ENCODE measurements around the gene HOXA4.

Gene HOXA4

DNA sequence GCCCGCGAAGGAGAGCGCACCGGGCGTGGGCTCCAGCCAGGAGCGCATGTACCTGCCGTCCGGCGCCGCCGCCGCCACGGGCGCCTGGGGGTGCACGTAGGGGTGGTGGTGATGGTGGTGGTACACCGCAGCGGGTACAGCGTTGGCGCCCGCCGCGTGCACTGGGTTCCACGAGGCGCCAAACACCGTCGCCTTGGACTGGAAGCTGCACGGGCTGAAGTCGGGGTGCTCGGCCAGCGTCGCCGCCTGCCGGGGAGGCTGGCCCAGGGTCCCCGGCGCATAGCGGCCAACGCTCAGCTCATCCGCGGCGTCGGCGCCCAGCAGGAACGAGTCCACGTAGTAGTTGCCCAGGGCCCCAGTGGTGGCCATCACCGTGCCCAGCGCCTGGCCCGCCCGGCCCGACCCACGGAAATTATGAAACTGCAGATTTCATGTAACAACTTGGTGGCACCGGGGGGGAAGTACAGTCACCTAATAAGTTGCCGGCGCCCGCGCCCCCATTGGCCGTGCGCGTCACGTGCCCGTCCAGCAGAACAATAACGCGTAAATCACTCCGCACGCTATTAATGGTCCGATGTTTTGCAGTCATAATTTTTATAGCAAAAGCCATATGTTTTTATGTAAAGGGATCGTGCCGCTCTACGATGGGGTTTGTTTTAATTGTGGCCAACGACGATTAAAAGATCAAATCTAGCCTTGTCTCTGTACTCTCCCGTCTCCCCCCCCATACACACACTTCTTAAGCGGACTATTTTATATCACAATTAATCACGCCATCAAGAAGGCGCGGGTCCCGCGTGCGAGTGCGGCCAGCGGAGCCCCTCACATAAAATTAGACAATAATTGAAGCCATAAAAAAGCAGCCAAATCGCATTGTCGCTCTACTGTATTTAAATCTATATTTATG lies 34.8 kb upstream of the HOXA4 start, which contains the start of gene HOXA9:
Gene HOXA9 (minus strand): TSS at position 449 of the 907 bp plus-strand sequence. CDS start 80 bp downstream, at position 369.
- Histone ChIP-seq H3K27ac (replicated peaks; ENCODE audit: low read length) (no peak within 1 kb of the TSS), H4K8ac (ENCODE audit: low read depth, low read length) (no peak within 1 kb of the TSS), H3K9ac (ENCODE audit: low read depth, low read length, poor library complexity) (no peak within 1 kb of the TSS), H3K4me1 (ENCODE audit: control insufficient read depth in 2 of 2, insufficient read depth in 1 of 2, low read depth in 1 of 2, low read length in 2 of 2) (no peaks in the 10 kb centered on the region), H3K4ac (ENCODE audit: low read length) (no peak within 1 kb of the TSS), H2BK120ac (ENCODE audit: low read depth, low read length) (peak within 1 kb of the TSS; percentile 61), H2BK15ac (ENCODE audit: low read length) (no peak within 1 kb of the TSS), H3K4me2 (ENCODE audit: insufficient read depth, low read length, poor library complexity, severe bottlenecking) (peak within 1 kb of the TSS; percentile 32), H2BK5ac (ENCODE audit: low read length) (no peak within 1 kb of the TSS), H2BK12ac (ENCODE audit: low read length) (no peak within 1 kb of the TSS), H3K9me3 (replicated peaks in 1 of 2; ENCODE audit: control insufficient read depth in 2 of 2, insufficient read depth in 1 of 2, low read depth in 1 of 2, low read length in 2 of 2) (peaks cover 0 to 27% of the 10 kb centered on the region in 2 donors), H2AK5ac (ENCODE audit: low read depth, low read length) (no peak within 1 kb of the TSS), H3K23ac (ENCODE audit: low read depth, low read length, poor library complexity) (peak within 1 kb of the TSS; percentile 89), H2AFZ (ENCODE audit: low read length) (peak within 1 kb of the TSS; percentile 73), H3K4me3 (ENCODE audit: low read length in 2 of 2) (peak within 1 kb of the TSS in 1 of 2 donors; percentile 33), H3K14ac (ENCODE audit: low read length) (no peak within 1 kb of the TSS), H3K27me3 (ENCODE audit: control insufficient read depth in 3 of 3, insufficient read depth in 3 of 3, low read depth in 1 of 3, low read length in 3 of 3) (peaks cover 76 to 97% (median 94%) of the 10 kb centered on the region in 3 experiments), H4K91ac (ENCODE audit: low read depth, low read length, poor library complexity) (no peak within 1 kb of the TSS), H3K36me3 (replicated peaks in 1 of 2; ENCODE audit: control insufficient read depth in 2 of 2, insufficient read depth in 2 of 2, low read length in 2 of 2) (no peaks in the 10 kb centered on the region), H3K18ac (ENCODE audit: low read length) (no peak within 1 kb of the TSS), H3K79me1 (ENCODE audit: low read depth, low read length) (peaks cover 2% of the 10 kb centered on the region)
- no CpG with 5 or more reads among the region's 82 CpGs for WGBS, 2 donors (ENCODE audit: extremely low coverage in 2 of 2, insufficient read length in 2 of 2, insufficient replicate concordance in 1 of 2)
- DNase-seq (ENCODE audit: low spot score), result no peak

- no peak overlapping the region for H3K27ac ChIP-seq (replicated peaks; ENCODE audit: low read length)
- no peak overlapping the region for H2BK5ac ChIP-seq (ENCODE audit: low read length)
- no peaks in the 10 kb centered on the region for H3K4me1 ChIP-seq (ENCODE audit: control insufficient read depth in 2 of 2, insufficient read depth in 1 of 2, low read depth in 1 of 2, low read length in 2 of 2)
- H3K9me3 ChIP-seq (replicated peaks in 1 of 2; ENCODE audit: control insufficient read depth in 2 of 2, insufficient read depth in 1 of 2, low read depth in 1 of 2, low read length in 2 of 2), result peaks cover 6 to 30% of the 10 kb centered on the region in 2 donors
- no peak overlapping the region for H3K9ac ChIP-seq (ENCODE audit: low read depth, low read length, poor library complexity)
- H3K27me3 ChIP-seq (ENCODE audit: control insufficient read depth in 3 of 3, insufficient read depth in 3 of 3, low read depth in 1 of 3, low read length in 3 of 3), result peaks cover 73 to 97% (median 94%) of the 10 kb centered on the region in 3 experiments
- no CpG with 5 or more reads among the region's 47 CpGs for WGBS, 2 donors (ENCODE audit: extremely low coverage in 2 of 2, insufficient read length in 2 of 2, insufficient replicate concordance in 1 of 2)
- no peak overlapping the region for H2AK5ac ChIP-seq (ENCODE audit: low read depth, low read length)
- H3K4me2 ChIP-seq (ENCODE audit: insufficient read depth, low read length, poor library complexity, severe bottlenecking), result peak overlapping the region; percentile 32
- no peak for DNase-seq (ENCODE audit: low spot score)
- no peak overlapping the region for H3K18ac ChIP-seq (ENCODE audit: low read length)
- peak overlapping the region; percentile 73 for H2AFZ ChIP-seq (ENCODE audit: low read length)
- H3K4me3 ChIP-seq (ENCODE audit: low read length in 2 of 2), result no peak overlapping the region
- no peak overlapping the region for H2BK120ac ChIP-seq (ENCODE audit: low read depth, low read length)
- no peak overlapping the region for H4K8ac ChIP-seq (ENCODE audit: low read depth, low read length)
- H3K36me3 ChIP-seq (replicated peaks in 1 of 2; ENCODE audit: control insufficient read depth in 2 of 2, insufficient read depth in 2 of 2, low read length in 2 of 2), result no peaks in the 10 kb centered on the region
- no peak overlapping the region for H4K91ac ChIP-seq (ENCODE audit: low read depth, low read length, poor library complexity)
- H3K14ac ChIP-seq (ENCODE audit: low read length), result no peak overlapping the region
- no peak overlapping the region for H2BK15ac ChIP-seq (ENCODE audit: low read length)
- H3K79me1 ChIP-seq (ENCODE audit: low read depth, low read length), result peaks cover 2% of the 10 kb centered on the region
- H3K23ac ChIP-seq (ENCODE audit: low read depth, low read length, poor library complexity), result peak overlapping the region; percentile 89
- H3K4ac ChIP-seq (ENCODE audit: low read length), result no peak overlapping the region
- no peak overlapping the region for H2BK12ac ChIP-seq (ENCODE audit: low read length)
These were observed 34.0 kb upstream of the HOXA4 start for GRCh38 chr7:27164367-27165088.

- Histone ChIP-seq H4K8ac (ENCODE audit: low read depth, low read length) (no peak overlapping the region), H3K9me3 (replicated peaks in 1 of 2; ENCODE audit: control insufficient read depth in 2 of 2, insufficient read depth in 1 of 2, low read depth in 1 of 2, low read length in 2 of 2) (peaks cover 12 to 30% of the 10 kb centered on the region in 2 donors), H3K79me1 (ENCODE audit: low read depth, low read length) (peaks cover 2% of the 10 kb centered on the region), H3K14ac (ENCODE audit: low read length) (no peak overlapping the region), H3K36me3 (replicated peaks in 1 of 2; ENCODE audit: control insufficient read depth in 2 of 2, insufficient read depth in 2 of 2, low read length in 2 of 2) (no peaks in the 10 kb centered on the region), H3K18ac (ENCODE audit: low read length) (no peak overlapping the region), H2AK5ac (ENCODE audit: low read depth, low read length) (no peak overlapping the region), H3K4ac (ENCODE audit: low read length) (no peak overlapping the region), H3K4me3 (ENCODE audit: low read length in 2 of 2) (no peak overlapping the region), H2BK5ac (ENCODE audit: low read length) (no peak overlapping the region), H2BK12ac (ENCODE audit: low read length) (no peak overlapping the region), H2AFZ (ENCODE audit: low read length) (peak overlapping the region; percentile 73), H3K23ac (ENCODE audit: low read depth, low read length, poor library complexity) (no peak overlapping the region), H3K4me2 (ENCODE audit: insufficient read depth, low read length, poor library complexity, severe bottlenecking) (no peak overlapping the region), H3K27ac (replicated peaks; ENCODE audit: low read length) (no peak overlapping the region), H3K9ac (ENCODE audit: low read depth, low read length, poor library complexity) (no peak overlapping the region), H3K27me3 (ENCODE audit: control insufficient read depth in 3 of 3, insufficient read depth in 3 of 3, low read depth in 1 of 3, low read length in 3 of 3) (peaks cover 73 to 97% (median 95%) of the 10 kb centered on the region in 3 experiments), H3K4me1 (ENCODE audit: control insufficient read depth in 2 of 2, insufficient read depth in 1 of 2, low read depth in 1 of 2, low read length in 2 of 2) (no peaks in the 10 kb centered on the region), H2BK120ac (ENCODE audit: low read depth, low read length) (no peak overlapping the region), H2BK15ac (ENCODE audit: low read length) (no peak overlapping the region), H4K91ac (ENCODE audit: low read depth, low read length, poor library complexity) (no peak overlapping the region)
- WGBS, 2 donors (ENCODE audit: extremely low coverage in 2 of 2, insufficient read length in 2 of 2, insufficient replicate concordance in 1 of 2), result no CpG with 5 or more reads among the region's 12 CpGs
- DNase-seq (ENCODE audit: low spot score), result no peak
These were observed 33.4 kb upstream of the HOXA4 start for GRCh38 chr7:27164045-27164366.

All from neuronal stem cell (in vitro differentiated cells).